NOMO-1 (cell line): ENCODE results near the gene SMARCC2.

Experiments used
- DNase-seq, 2 experiments: peaks; one replicate each; lab custom pipeline; 2025; ENCODE audit not compliant: unreplicated experiment in 2 of 2; lab: John Stamatoyannopoulos, UW

Gene SMARCC2

GRCh38 chr12:56189099-56189917 lies at the start of gene SMARCC2:
Gene SMARCC2, minus strand, starts transcription at chr12:56189483. Its CDS starts 22 bp downstream, at chr12:56189461.
- DNase-seq: peak; percentile 81 to 88

GRCh38 chr12:56237552-56237951 lies 48.3 kb upstream of the SMARCC2 start:
- no peak for DNase-seq

GRCh38 chr12:56236985-56237384 lies 47.7 kb upstream of the SMARCC2 start:
- no peak for DNase-seq

- no peak for DNase-seq
Measured at GRCh38 chr12:56236091-56236490, 46.8 kb upstream of the SMARCC2 start.

GRCh38 chr12:56234746-56235436 lies 45.6 kb upstream of the SMARCC2 start:
- no peak for DNase-seq

GRCh38 chr12:56231184-56231582 lies 41.9 kb upstream of the SMARCC2 start:
- DNase-seq: no peak

- DNase-seq: no peak
Measured at GRCh38 chr12:56230432-56231183, 41.3 kb upstream of the SMARCC2 start.

GRCh38 chr12:56229916-56230431 lies 40.7 kb upstream of the SMARCC2 start, which contains the start of gene SLC39A5:
Gene SLC39A5, plus strand, starts transcription at chr12:56230051. Its CDS starts 1,224 bp downstream, at chr12:56231275.
- DNase-seq: no peak

- DNase-seq: no peak
Measured at GRCh38 chr12:56229082-56229481, 39.8 kb upstream of the SMARCC2 start.

GRCh38 chr12:56224954-56225353 lies 35.7 kb upstream of the SMARCC2 start:
- no peak for DNase-seq

GRCh38 chr12:56224102-56224701 lies 34.9 kb upstream of the SMARCC2 start, which contains the start of gene NABP2:
Gene NABP2, plus strand, starts transcription at chr12:56224342. Its CDS starts 515 bp downstream, at chr12:56224857.
- DNase-seq: peak; percentile 96 to 97

- DNase-seq: no peak
Measured at GRCh38 chr12:56223571-56224101, 34.4 kb upstream of the SMARCC2 start.

GRCh38 chr12:56222531-56222895 lies 33.2 kb upstream of the SMARCC2 start:
- DNase-seq: no peak

GRCh38 chr12:56221757-56222530 lies 32.7 kb upstream of the SMARCC2 start, which contains the start of gene RNF41:
Gene RNF41, minus strand, starts transcription at chr12:56221922. Its CDS starts 7,875 bp downstream, at chr12:56214047.
- peak; percentile 96 for DNase-seq

GRCh38 chr12:56221232-56221756 lies 32.0 kb upstream of the SMARCC2 start:
- DNase-seq: no peak

GRCh38 chr12:56220611-56221231 lies 31.4 kb upstream of the SMARCC2 start:
- peak; percentile 85 to 88 for DNase-seq

- no peak for DNase-seq
Measured at GRCh38 chr12:56219840-56220239, 30.6 kb upstream of the SMARCC2 start.

- no peak for DNase-seq
Measured at GRCh38 chr12:56216461-56216860, 27.2 kb upstream of the SMARCC2 start.

- DNase-seq: no peak
Measured at GRCh38 chr12:56213878-56214277, 24.6 kb upstream of the SMARCC2 start.
